HepG2 (cell line): ENCODE results near the gene STK40. TPM values are rescaled to one million over a fixed set of nuclear protein-coding genes. Genes with fewer than 3 reads are reported as not detected.

Experiments
- IKZF4 ChIP-seq: sonication (generic); formaldehyde crosslinking; IDR thresholded peaks from 2 replicates; pipeline ENCODE4 v1.5.1; 2020; ENCODE audit warnings: borderline replicate concordance, mild to moderate bottlenecking, low read depth, missing genetic modification reagents; ENCODE audit errors: not compliant biosample characterization
- MAF1 ChIP-seq: sonication (generic); formaldehyde crosslinking; IDR thresholded peaks from 2 replicates; pipeline ENCODE4 v1.5.0; 2020; ENCODE audit warnings: missing genetic modification reagents, borderline replicate concordance
- MAFF ChIP-seq: IDR thresholded peaks from 2 replicates; pipeline ENCODE4 v1.6.1; 2011; ENCODE audit warnings: low read depth, low read length, improper control_type of control experiment
- MTF2 ChIP-seq: sonication (generic); formaldehyde crosslinking; IDR thresholded peaks from 2 replicates; pipeline ENCODE4 v1.5.0; 2020; ENCODE audit warnings: missing genetic modification reagents, borderline replicate concordance
- NFYC ChIP-seq: IDR thresholded peaks from 2 replicates; pipeline ENCODE4 v1.6.1; 2016; ENCODE audit warnings: missing genetic modification reagents, missing compliant biosample characterization
- NR3C1 ChIP-seq: sonication (generic); formaldehyde crosslinking; IDR thresholded peaks from 2 replicates; pipeline ENCODE4 v1.4.0; 2020; ENCODE audit warnings: missing genetic modification reagents
- SKI ChIP-seq: fragments of 450-650 bp; IDR thresholded peaks from one replicate; pipeline ENCODE4 v1.6.1; 2018; ENCODE audit warnings: mild to moderate bottlenecking; ENCODE audit not compliant: partially characterized antibody
- SRF ChIP-seq: IDR thresholded peaks from 2 replicates; pipeline ENCODE4 v1.6.1; 2011; ENCODE audit warnings: mild to moderate bottlenecking, low read depth, low read length, moderate library complexity
- TCF7 ChIP-seq: sonication (generic); IDR thresholded peaks from 2 replicates; pipeline ENCODE4 v1.6.1; 2016; ENCODE audit warnings: antibody characterized with exemption, low read depth
- TOE1 ChIP-seq: sonication (generic); formaldehyde crosslinking; IDR thresholded peaks from 2 replicates; pipeline ENCODE4 v1.4.0; 2020; ENCODE audit warnings: mild to moderate bottlenecking, missing genetic modification reagents
- XBP1 ChIP-seq: sonication (generic); formaldehyde crosslinking; IDR thresholded peaks from 2 replicates; pipeline ENCODE4 v1.5.0; 2020; ENCODE audit warnings: missing genetic modification reagents
- YY1 ChIP-seq: IDR thresholded peaks from 2 replicates; pipeline ENCODE4 v1.6.1; 2011; ENCODE audit warnings: low read length, low read depth, moderate library complexity, mild to moderate bottlenecking; ENCODE audit not compliant: insufficient read depth, insufficient replicate concordance
- ZBTB20 ChIP-seq: sonication (generic); formaldehyde crosslinking; IDR thresholded peaks from 2 replicates; pipeline ENCODE4 v1.8.1; 2023; ENCODE audit warnings: missing genetic modification reagents, low read depth, mild to moderate bottlenecking, borderline replicate concordance
- ZBTB4 ChIP-seq: sonication (generic); formaldehyde crosslinking; IDR thresholded peaks from 2 replicates; pipeline ENCODE4 v1.4.0; 2020; ENCODE audit warnings: missing genetic modification reagents, mild to moderate bottlenecking, borderline replicate concordance
- ZFAT ChIP-seq: sonication (generic); formaldehyde crosslinking; conservative IDR thresholded peaks from 2 replicates; pipeline ENCODE4 v1.8.1; 2023; ENCODE audit warnings: missing genetic modification reagents, inconsistent platforms
- ZFP36L1 ChIP-seq: sonication (generic); formaldehyde crosslinking; IDR thresholded peaks from 2 replicates; pipeline ENCODE4 v1.8.0; 2022; ENCODE audit warnings: mild to moderate bottlenecking, missing genetic modification reagents, moderate library complexity
- ZFYVE20 ChIP-seq: sonication (generic); formaldehyde crosslinking; IDR thresholded peaks from 2 replicates; pipeline ENCODE4 v1.8.0; 2023; ENCODE audit warnings: low read depth, mild to moderate bottlenecking, moderate library complexity, missing genetic modification reagents, borderline replicate concordance
- ZNF24 ChIP-seq: fragments of 450-650 bp; IDR thresholded peaks from 2 replicates; pipeline ENCODE4 v1.6.1; 2017; ENCODE audit warnings: antibody characterized with exemption, mild to moderate bottlenecking
- ZNF275 ChIP-seq: sonication (generic); formaldehyde crosslinking; IDR thresholded peaks from 2 replicates; pipeline ENCODE4 v1.8.0; 2022; ENCODE audit warnings: missing genetic modification reagents, mild to moderate bottlenecking, inconsistent platforms, borderline replicate concordance
- ZNF605 ChIP-seq: sonication (generic); formaldehyde crosslinking; IDR thresholded peaks from 2 replicates; pipeline ENCODE4 v1.8.0; 2022; ENCODE audit warnings: mild to moderate bottlenecking, missing genetic modification reagents
- ZNF773 ChIP-seq: sonication (generic); formaldehyde crosslinking; IDR thresholded peaks from 2 replicates; pipeline ENCODE4 v1.4.0; 2020; ENCODE audit warnings: missing genetic modification reagents, borderline replicate concordance
- ZNF790 ChIP-seq: sonication (generic); formaldehyde crosslinking; IDR thresholded peaks from 2 replicates; pipeline ENCODE4 v1.8.0; 2022; ENCODE audit warnings: missing genetic modification reagents, mild to moderate bottlenecking, borderline replicate concordance
- polyA plus RNA-seq, 8 experiments: library from polyadenylated mRNA; depleted of rRNA in 3 of 8; stranded (reverse) in 7 of 8; unstranded in 1 of 8; fragments of >200 nt; fragmentation: Illumina TruSeq in 4 of 8; extraction: Trizol in 4 of 8; gene quantifications; 2 replicates each; pipeline versions ENCODE4 v1.2.1 to v1.2.3, GENCODE V29; 2011 to 2016; ENCODE audit warnings: low read depth in 4 of 8, missing spikeins in 1 of 8, mixed read lengths in 1 of 8; ENCODE audit not compliant: insufficient read depth in 1 of 8
- total RNA-seq, 5 experiments: library from RNA; depleted of rRNA; stranded (reverse); fragments of >200 nt; fragmentation: Illumina TruSeq; extraction: Trizol; gene quantifications; 2 replicates each; pipeline ENCODE4 v1.2.3, GENCODE V29; 2016; ENCODE audit warnings: low read depth in 1 of 5
- TF ChIP-seq, protein P1 (sequence below): sonication (generic); formaldehyde crosslinking; IDR thresholded peaks from 2 replicates; pipeline ENCODE4 v1.8.0; 2022; ENCODE audit warnings: mild to moderate bottlenecking, missing genetic modification reagents; ENCODE audit not compliant: insufficient replicate concordance

Gene STK40
- total and polyA plus RNA-seq, 2 of the 13 experiments (the other 11 are each of a cell fraction or from before 2014, with no cell fraction given) = 33.8 to 35.1 TPM

GRCh38 chr1:36386265-36387140, 779 bp upstream of the STK40 start (continued):
- no peak; the same call in 1 of the 2 replicates for TF ChIP-seq ZNF790 (CRISPR knock-in tag)
- TF ChIP-seq NFYC (CRISPR knock-in tag) = no peak
- TF ChIP-seq ZBTB4 (CRISPR knock-in tag) = no peak
- no peak for TF ChIP-seq ZNF773 (CRISPR knock-in tag)
- TF ChIP-seq XBP1 (CRISPR knock-in tag) = no peak
- TF ChIP-seq SKI = no peak
- no peak; the same call in 1 of the 2 replicates for TF ChIP-seq TOE1 (CRISPR knock-in tag)
- TF ChIP-seq MAF1 = no peak
- no peak for TF ChIP-seq YY1
- TF ChIP-seq, protein P1, sequence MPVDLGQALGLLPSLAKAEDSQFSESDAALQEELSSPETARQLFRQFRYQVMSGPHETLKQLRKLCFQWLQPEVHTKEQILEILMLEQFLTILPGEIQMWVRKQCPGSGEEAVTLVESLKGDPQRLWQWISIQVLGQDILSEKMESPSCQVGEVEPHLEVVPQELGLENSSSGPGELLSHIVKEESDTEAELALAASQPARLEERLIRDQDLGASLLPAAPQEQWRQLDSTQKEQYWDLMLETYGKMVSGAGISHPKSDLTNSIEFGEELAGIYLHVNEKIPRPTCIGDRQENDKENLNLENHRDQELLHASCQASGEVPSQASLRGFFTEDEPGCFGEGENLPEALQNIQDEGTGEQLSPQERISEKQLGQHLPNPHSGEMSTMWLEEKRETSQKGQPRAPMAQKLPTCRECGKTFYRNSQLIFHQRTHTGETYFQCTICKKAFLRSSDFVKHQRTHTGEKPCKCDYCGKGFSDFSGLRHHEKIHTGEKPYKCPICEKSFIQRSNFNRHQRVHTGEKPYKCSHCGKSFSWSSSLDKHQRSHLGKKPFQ = peak; percentile 83
- TF ChIP-seq IKZF4 (CRISPR knock-in tag) = no peak
- no peak for TF ChIP-seq TCF7
- peak; percentile 64; the same call in 1 of the 2 replicates for TF ChIP-seq ZNF605 (CRISPR knock-in tag)
- TF ChIP-seq MAFF = peak; percentile 41; the same call in 1 of the 2 replicates
- TF ChIP-seq MTF2 = no peak
- no peak for TF ChIP-seq ZNF275
- TF ChIP-seq NR3C1 = no peak
- TF ChIP-seq ZFP36L1 = 0 out of 2 replicates have a peak, but pooled peaks have one; percentile 19
- peak; percentile 64; the same call in 1 of the 2 replicates for TF ChIP-seq ZFAT
- no peak for TF ChIP-seq ZNF24
- TF ChIP-seq SRF = peak; percentile 53; the same call in 1 of the 2 replicates
- no peak for TF ChIP-seq ZFYVE20 (CRISPR knock-in tag)
- TF ChIP-seq ZBTB20 (CRISPR knock-in tag) = 0 out of 2 replicates have a peak, but pooled peaks have one; percentile 55
